GM10248 (cell line): ENCODE measurements around the gene RHEB.

Source experiments
- CTCF ChIA-PET: fragments of 300-600 bp; sonication (Branson Sonifier 250); formaldehyde crosslinking; extraction: SDS; loops from one replicate; lab custom pipeline; 2021; ENCODE audit warnings: antibody characterized with exemption; lab: Yijun Ruan, JAX
- POLR2A ChIA-PET: fragments of 350-650 bp; sonication (Branson Sonifier 250); formaldehyde crosslinking; extraction: SDS; loops from one replicate; lab custom pipeline; 2020; ENCODE audit warnings: antibody characterized with exemption; lab: Yijun Ruan, JAX
- DNase-seq: peaks from one replicate; pipeline ENCODE4 v3.0.0; 2012; ENCODE audit errors: extremely low spot score
- CTCF ChIP-seq: IDR thresholded peaks from 2 replicates; pipeline ENCODE4 v1.5.1; 2012; ENCODE audit warnings: mild to moderate bottlenecking, low read depth; ENCODE audit errors: extremely low read depth, missing control alignments, control extremely low read depth

Gene RHEB

GRCh38 chr7:151512353-151512752 lies 7.3 kb downstream of the RHEB start:
- DNase-seq = no peak
- ChIA-PET CTCF (interaction anchor here (1.4 to 1.5 kb wide), 2 partner anchors 14 to 144 kb away, joined by 3 to 4 read pairs; no protein-coding TSS in a partner anchor), POLR2A (no interaction called here)
- TF ChIP-seq CTCF = no peak

- no peak for TF ChIP-seq CTCF
- POLR2A ChIA-PET = no interaction called here
- CTCF ChIA-PET = no interaction called here
- no peak for DNase-seq
Measured at GRCh38 chr7:151511946-151512345, 7.7 kb downstream of the RHEB start.

GRCh38 chr7:151511270-151511669 lies 8.4 kb downstream of the RHEB start:
- no peak for DNase-seq
- POLR2A ChIA-PET = no interaction called here
- CTCF ChIA-PET = interaction anchor here (1.5 kb wide), 1 partner anchor 13 kb away, joined by 3 read pairs; no protein-coding TSS in a partner anchor
- TF ChIP-seq CTCF = no peak

- DNase-seq = no peak
- POLR2A ChIA-PET = no interaction called here
- CTCF ChIA-PET = interaction anchor here (0.8 to 1.7 kb wide), 4 partner anchors 11 to 170 kb away, joined by 3 to 5 read pairs (median 3); no protein-coding TSS in a partner anchor
- TF ChIP-seq CTCF = no peak
Measured at GRCh38 chr7:151509670-151510333, 9.9 kb downstream of the RHEB start.

- POLR2A ChIA-PET = no interaction called here
- CTCF ChIA-PET = interaction anchor here (0.8 to 2.2 kb wide), 8 partner anchors 9 to 169 kb away, joined by 3 to 9 read pairs (median 4); no protein-coding TSS in a partner anchor
- no peak for TF ChIP-seq CTCF
- DNase-seq = no peak
Measured at GRCh38 chr7:151508991-151509390, 10.7 kb downstream of the RHEB start.

GRCh38 chr7:151507806-151508205 lies 11.9 kb downstream of the RHEB start:
- ChIA-PET CTCF (interaction anchor here (0.9 to 2.2 kb wide), 7 partner anchors 10 to 168 kb away, joined by 3 to 9 read pairs (median 5); no protein-coding TSS in a partner anchor), POLR2A (no interaction called here)
- DNase-seq = no peak
- TF ChIP-seq CTCF = no peak
